ENCODE results near the gene OSBPL2. TPM values are rescaled to one million over a fixed set of nuclear protein-coding genes. Genes with fewer than 3 reads are reported as not detected.

The OSBPL2 gene
- total and polyA plus RNA-seq, 12 donors = 12.6 to 55.7 (median 39.8) TPM

DNA sequence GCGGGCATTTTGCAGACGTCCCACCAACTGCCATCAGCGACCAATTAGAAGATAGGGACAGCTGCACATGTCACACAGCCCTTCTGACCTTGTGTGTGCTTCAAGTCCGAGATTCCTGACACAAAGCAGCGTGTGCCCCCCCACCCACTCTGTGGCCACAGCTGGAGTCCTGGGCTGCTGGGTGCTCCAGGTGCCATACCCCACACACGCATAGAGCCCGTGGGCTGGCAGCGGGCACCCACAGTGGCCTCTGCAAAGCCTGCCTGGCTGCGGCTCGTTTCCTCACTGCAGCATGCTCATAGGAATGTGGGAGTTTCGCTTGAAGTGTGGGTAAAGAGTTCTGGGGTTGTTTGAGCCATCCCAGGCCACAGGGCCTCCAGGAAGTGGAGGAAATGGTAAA, 62.0 kb downstream of the OSBPL2 start:
- H3K36me3 ChIP-seq = peaks cover 0 to 60% (median 23%) of the 10 kb centered on the region in 9 donors
- TF ChIP-seq, protein P1, sequence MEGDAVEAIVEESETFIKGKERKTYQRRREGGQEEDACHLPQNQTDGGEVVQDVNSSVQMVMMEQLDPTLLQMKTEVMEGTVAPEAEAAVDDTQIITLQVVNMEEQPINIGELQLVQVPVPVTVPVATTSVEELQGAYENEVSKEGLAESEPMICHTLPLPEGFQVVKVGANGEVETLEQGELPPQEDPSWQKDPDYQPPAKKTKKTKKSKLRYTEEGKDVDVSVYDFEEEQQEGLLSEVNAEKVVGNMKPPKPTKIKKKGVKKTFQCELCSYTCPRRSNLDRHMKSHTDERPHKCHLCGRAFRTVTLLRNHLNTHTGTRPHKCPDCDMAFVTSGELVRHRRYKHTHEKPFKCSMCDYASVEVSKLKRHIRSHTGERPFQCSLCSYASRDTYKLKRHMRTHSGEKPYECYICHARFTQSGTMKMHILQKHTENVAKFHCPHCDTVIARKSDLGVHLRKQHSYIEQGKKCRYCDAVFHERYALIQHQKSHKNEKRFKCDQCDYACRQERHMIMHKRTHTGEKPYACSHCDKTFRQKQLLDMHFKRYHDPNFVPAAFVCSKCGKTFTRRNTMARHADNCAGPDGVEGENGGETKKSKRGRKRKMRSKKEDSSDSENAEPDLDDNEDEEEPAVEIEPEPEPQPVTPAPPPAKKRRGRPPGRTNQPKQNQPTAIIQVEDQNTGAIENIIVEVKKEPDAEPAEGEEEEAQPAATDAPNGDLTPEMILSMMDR (IDR thresholded peaks at IDR 0.05) = no peak
- intact Hi-C loops (cut with DNase I) = loop anchor here in 8 of 10 donors (5.0 to 10.0 kb wide), 6 partner anchors 67 to 194 kb away; partner anchors contain the start of genes RPS21 (in 2 of the 8) and LAMA5 (in 1 of the 8)
- H3K4me3 ChIP-seq = no peak overlapping the region
- H3K27me3 ChIP-seq = no peaks in the 10 kb centered on the region
- WGBS, 2 donors = 75 to 83% methylated on average over 11 of the region's 11 CpGs
- ATAC-seq (no peak), DNase-seq (no peak)
- H3K27ac ChIP-seq = no peak overlapping the region
- H3K4me1 ChIP-seq = peaks cover 16 to 33% (median 21%) of the 10 kb centered on the region in 9 donors
- no peaks in the 10 kb centered on the region for H3K9me3 ChIP-seq

DNA sequence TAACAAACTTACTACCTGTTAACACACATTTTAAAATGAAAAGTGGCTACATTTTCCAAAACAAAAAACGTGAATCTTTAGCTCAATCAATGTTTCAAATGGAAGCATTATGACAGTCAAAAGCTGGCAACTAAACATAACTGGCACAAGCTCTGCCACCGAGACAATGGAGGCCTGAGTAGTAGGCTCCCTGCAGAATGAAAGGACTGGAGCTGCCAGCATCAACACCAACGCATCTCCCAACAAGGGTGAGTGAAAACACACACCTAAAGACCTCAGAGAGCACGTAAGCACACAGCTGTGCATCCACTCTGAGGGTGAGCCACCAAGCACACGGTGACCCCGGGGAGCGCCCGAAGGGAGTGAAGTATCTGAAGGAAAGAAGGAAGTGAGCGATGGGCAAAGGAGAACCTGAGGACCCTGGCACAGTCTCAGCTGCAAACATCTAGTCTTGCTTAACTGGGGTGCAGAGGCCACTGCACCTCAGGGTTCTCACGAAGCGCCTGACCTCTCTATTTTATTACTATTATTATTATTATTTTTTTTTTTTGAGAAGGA, 62.9 kb downstream of the OSBPL2 start:
- ATAC-seq = no peak
- no peak for DNase-seq
- Histone ChIP-seq H3K36me3 (peaks cover 2 to 60% (median 23%) of the 10 kb centered on the region in 9 donors), H3K27ac (peak overlapping the region in 5 of 10 donors; percentile 92 to 100 (median 98)), H3K4me3 (peak overlapping the region in 4 of 10 donors; percentile 87 to 98 (median 92)), H3K27me3 (no peaks in the 10 kb centered on the region), H3K9me3 (no peaks in the 10 kb centered on the region), H3K4me1 (peaks cover 16 to 42% (median 29%) of the 10 kb centered on the region in 9 donors)
- TF ChIP-seq, protein P1 (IDR thresholded peaks at IDR 0.05) = no peak
- 88 to 93% methylated on average over 11 of the region's 11 CpGs for WGBS, 2 donors
- intact Hi-C loops (cut with DNase I) = loop anchor here in 8 of 10 donors (5.0 to 10.0 kb wide), 6 partner anchors 66 to 194 kb away; partner anchors contain the start of genes RPS21 (in 2 of the 8) and LAMA5 (in 1 of the 8)

DNA sequence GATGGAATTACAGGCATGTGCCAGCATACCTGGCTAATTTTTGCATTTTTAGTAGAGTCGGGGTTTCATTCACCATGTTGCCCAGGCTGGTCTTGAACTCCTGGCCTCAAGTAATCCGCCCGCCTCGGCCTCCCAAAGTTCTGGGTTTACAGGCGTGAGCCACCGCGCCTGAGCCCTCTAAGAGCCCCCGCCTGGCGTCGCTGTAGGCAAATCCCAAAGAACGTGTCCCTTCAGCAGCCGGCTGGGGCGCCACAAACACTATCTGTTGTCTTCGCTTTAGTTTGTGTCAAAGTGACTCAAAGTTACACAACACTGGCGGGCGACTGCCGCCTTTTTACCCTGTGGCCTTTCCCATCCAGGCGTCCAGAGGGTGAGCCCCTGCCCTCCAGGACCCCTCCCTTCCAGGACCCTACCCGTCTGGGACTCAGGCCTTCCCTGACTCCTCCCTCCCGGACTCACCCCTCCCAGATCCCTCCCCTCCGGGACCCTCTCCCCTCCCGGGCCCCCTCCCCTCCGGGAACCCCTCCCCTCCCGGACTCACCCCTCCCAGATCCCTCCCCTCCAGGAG, 63.5 kb downstream of the OSBPL2 start:
- intact Hi-C loops (cut with DNase I) = loop anchor here (1.0 to 10.0 kb wide), 9 partner anchors 65 to 193 kb away; partner anchors contain the start of genes RPS21 (in 3 of the 10) and LAMA5 (in 1 of the 10)
- no peaks in the 10 kb centered on the region for H3K27me3 ChIP-seq
- DNase-seq = peak; percentile 89 to 92
- 4% methylated on average over 24 of the region's 24 CpGs for WGBS, 2 donors
- peaks cover 16 to 47% (median 29%) of the 10 kb centered on the region in 9 donors for H3K4me1 ChIP-seq
- peak; percentile 45 to 87 (median 68) for ATAC-seq
- no peaks in the 10 kb centered on the region for H3K9me3 ChIP-seq
- peak overlapping the region; percentile 58 to 98 (median 88) for H3K4me3 ChIP-seq
- peaks cover 3 to 60% (median 28%) of the 10 kb centered on the region in 9 donors for H3K36me3 ChIP-seq
- TF ChIP-seq, protein P1 (IDR thresholded peaks at IDR 0.05) = peak; percentile 72 to 97 (median 84)
- peak overlapping the region; percentile 92 to 100 (median 98) for H3K27ac ChIP-seq

DNA sequence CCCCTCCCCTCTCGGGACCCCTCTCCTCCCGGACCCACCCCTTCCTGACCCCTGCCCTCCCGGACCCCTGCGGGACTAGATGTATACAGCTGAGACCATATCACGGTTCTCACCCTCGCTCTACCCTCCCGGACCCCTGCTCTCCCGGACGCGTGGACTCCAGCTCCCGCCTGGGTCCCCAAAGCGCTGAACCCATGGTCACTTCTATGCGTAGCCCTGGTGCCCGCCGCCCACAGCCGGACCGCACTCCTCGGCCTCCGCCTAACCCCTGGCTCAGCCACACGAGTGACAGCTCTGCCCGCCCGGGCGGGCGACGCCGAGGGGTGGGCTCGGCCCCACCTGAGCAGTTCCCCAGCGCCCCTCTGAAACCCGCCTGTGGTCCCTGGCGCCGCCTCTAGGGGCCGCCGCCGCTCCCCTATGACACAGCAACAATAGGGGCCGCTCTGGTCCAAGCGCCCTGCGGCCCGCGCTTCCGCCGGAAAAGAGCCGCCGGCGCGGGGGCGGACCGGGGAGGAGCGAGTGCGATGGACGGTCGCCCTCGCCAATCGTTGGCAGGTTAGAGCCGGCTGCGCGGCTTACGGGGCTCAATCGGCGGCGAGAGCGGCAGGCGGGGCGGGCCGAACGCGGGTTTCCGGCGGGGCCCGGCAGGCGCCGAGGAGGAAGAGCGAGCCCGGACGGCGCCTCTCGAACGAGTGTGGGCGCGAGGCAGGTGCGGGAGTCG, 64.2 kb downstream of the OSBPL2 start, which contains the start of gene ADRM1:
Gene ADRM1, plus strand, starts transcription at position 657 of the 721 bp plus-strand sequence. CDS start 572 bp downstream, outside the sequence.
- Histone ChIP-seq H3K27ac (peak within 1 kb of the TSS; percentile 92 to 100 (median 98)), H3K36me3 (peaks cover 3 to 60% (median 35%) of the 10 kb centered on the region in 9 donors), H3K9me3 (no peaks in the 10 kb centered on the region), H3K4me1 (peaks cover 16 to 47% (median 30%) of the 10 kb centered on the region in 9 donors), H3K4me3 (peak within 1 kb of the TSS; percentile 79 to 98 (median 88)), H3K27me3 (no peaks in the 10 kb centered on the region)
- intact Hi-C loops (cut with DNase I) = loop anchor here (1.0 to 10.0 kb wide), 9 partner anchors 65 to 192 kb away; partner anchors contain the start of genes RPS21 (in 3 of the 10) and LAMA5 (in 1 of the 10)
- ATAC-seq = peak; percentile 87 to 94 (median 92)
- 0 to 1% methylated on average over 74 to 81 of the region's 81 CpGs for WGBS, 2 donors
- peak; percentile 95 to 97 for DNase-seq
- TF ChIP-seq, protein P1 (IDR thresholded peaks at IDR 0.05) = peak; percentile 91 to 99 (median 97)
